ENCODE results near the gene CNTNAP5. TPM values are rescaled to one million over a fixed set of nuclear protein-coding genes. Genes with fewer than 3 reads are reported as not detected.

The CNTNAP5 gene
- total RNA-seq, 4 donors from 2014 or later, result 0.20 to 1.4 (median 0.68) TPM; not detected in 1

GRCh38 chr2:124264551-124265091 lies 239.5 kb downstream of the CNTNAP5 start:
- Histone ChIP-seq H3K27ac (no peak overlapping the region), H3K4me1 (no peaks in the 10 kb centered on the region), H3K36me3 (no peaks in the 10 kb centered on the region), H3K4me3 (no peak overlapping the region), H3K27me3 (no peaks in the 10 kb centered on the region), H3K9me3 (no peaks in the 10 kb centered on the region)
- WGBS, 2 donors (ENCODE audit: low coverage in 1 of 2), result 78% methylated on average over 6 of the region's 6 CpGs; no CpG with 5 or more reads in 1 of the 2 donors
- DNase-seq, result no peak
- intact Hi-C loops (cut with DNase I; ENCODE audit: low total_unique reads) (no loop called here), in situ Hi-C loops (cut with MboI; ENCODE audit: low pct_ligation_motif_present in 1 of 4, low pct_unique_long_range_greater_than_20kb in 1 of 4, low sequenced_read_pairs in 3 of 4) (no loop called here)
- TF ChIP-seq, protein P1, sequence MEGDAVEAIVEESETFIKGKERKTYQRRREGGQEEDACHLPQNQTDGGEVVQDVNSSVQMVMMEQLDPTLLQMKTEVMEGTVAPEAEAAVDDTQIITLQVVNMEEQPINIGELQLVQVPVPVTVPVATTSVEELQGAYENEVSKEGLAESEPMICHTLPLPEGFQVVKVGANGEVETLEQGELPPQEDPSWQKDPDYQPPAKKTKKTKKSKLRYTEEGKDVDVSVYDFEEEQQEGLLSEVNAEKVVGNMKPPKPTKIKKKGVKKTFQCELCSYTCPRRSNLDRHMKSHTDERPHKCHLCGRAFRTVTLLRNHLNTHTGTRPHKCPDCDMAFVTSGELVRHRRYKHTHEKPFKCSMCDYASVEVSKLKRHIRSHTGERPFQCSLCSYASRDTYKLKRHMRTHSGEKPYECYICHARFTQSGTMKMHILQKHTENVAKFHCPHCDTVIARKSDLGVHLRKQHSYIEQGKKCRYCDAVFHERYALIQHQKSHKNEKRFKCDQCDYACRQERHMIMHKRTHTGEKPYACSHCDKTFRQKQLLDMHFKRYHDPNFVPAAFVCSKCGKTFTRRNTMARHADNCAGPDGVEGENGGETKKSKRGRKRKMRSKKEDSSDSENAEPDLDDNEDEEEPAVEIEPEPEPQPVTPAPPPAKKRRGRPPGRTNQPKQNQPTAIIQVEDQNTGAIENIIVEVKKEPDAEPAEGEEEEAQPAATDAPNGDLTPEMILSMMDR (IDR thresholded peaks at IDR 0.05), result no peak
- TF ChIP-seq EP300 (IDR thresholded peaks at IDR 0.05; ENCODE audit: low read depth) (no peak), POLR2AphosphoS5 (IDR thresholded peaks at IDR 0.05) (no peak), POLR2A (IDR thresholded peaks at IDR 0.05) (no peak)

GRCh38 chr2:124267794-124268193 lies 242.7 kb downstream of the CNTNAP5 start:
- no peaks in the 10 kb centered on the region for H3K36me3 ChIP-seq
- no peak overlapping the region for H3K27ac ChIP-seq
- no peak overlapping the region for H3K4me3 ChIP-seq
- in situ Hi-C loops (cut with MboI; ENCODE audit: low pct_ligation_motif_present in 1 of 4, low pct_unique_long_range_greater_than_20kb in 1 of 4, low sequenced_read_pairs in 3 of 4), result no loop called here
- intact Hi-C loops (cut with DNase I; ENCODE audit: low total_unique reads), result no loop called here
- H3K9me3 ChIP-seq, result no peaks in the 10 kb centered on the region
- TF ChIP-seq POLR2A (IDR thresholded peaks at IDR 0.05) (no peak), EP300 (IDR thresholded peaks at IDR 0.05; ENCODE audit: low read depth) (no peak)
- no peak for DNase-seq
- 51 to 84% methylated on average over 2 to 5 of the region's 5 CpGs for WGBS, 2 donors (ENCODE audit: low coverage in 1 of 2)
- H3K27me3 ChIP-seq, result no peaks in the 10 kb centered on the region
- no peaks in the 10 kb centered on the region for H3K4me1 ChIP-seq

DNA sequence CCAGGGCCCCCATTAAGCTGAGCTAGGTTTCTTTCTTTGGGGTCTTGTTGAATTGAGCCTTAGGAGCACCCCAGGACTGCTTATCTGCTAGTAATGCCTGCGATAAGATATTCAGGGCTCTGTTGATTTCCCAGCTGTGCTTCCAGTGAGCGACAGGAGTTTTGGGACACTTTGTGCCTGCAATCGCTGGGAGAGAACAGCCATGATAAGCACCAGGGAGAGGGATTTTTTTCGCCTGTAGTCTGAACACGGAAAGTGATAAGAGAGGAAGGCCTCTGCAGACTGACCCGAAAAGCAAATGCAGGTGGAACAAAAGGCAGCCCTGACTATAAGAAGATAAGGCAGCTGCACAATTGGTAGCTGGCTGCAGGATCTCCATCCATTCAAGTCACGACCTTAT lies 244.3 kb downstream of the CNTNAP5 start:
- H3K4me1 ChIP-seq, result no peaks in the 10 kb centered on the region
- no peaks in the 10 kb centered on the region for H3K27me3 ChIP-seq
- TF ChIP-seq POLR2AphosphoS5 (IDR thresholded peaks at IDR 0.05), result no peak
- no peak for TF ChIP-seq POLR2A (IDR thresholded peaks at IDR 0.05)
- no peak for TF ChIP-seq EP300 (IDR thresholded peaks at IDR 0.05; ENCODE audit: low read depth)
- TF ChIP-seq, protein P1 (IDR thresholded peaks at IDR 0.05), result no peak
- no peaks in the 10 kb centered on the region for H3K36me3 ChIP-seq
- in situ Hi-C loops (cut with MboI; ENCODE audit: low pct_ligation_motif_present in 1 of 4, low pct_unique_long_range_greater_than_20kb in 1 of 4, low sequenced_read_pairs in 3 of 4), result no loop called here
- H3K9me3 ChIP-seq, result no peaks in the 10 kb centered on the region
- intact Hi-C loops (cut with DNase I; ENCODE audit: low total_unique reads), result no loop called here
- WGBS, 2 donors (ENCODE audit: low coverage in 1 of 2), result 63 to 80% methylated on average over 5 to 7 of the region's 7 CpGs
- no peak for DNase-seq
- H3K27ac ChIP-seq, result no peak overlapping the region
- H3K4me3 ChIP-seq, result no peak overlapping the region

DNA sequence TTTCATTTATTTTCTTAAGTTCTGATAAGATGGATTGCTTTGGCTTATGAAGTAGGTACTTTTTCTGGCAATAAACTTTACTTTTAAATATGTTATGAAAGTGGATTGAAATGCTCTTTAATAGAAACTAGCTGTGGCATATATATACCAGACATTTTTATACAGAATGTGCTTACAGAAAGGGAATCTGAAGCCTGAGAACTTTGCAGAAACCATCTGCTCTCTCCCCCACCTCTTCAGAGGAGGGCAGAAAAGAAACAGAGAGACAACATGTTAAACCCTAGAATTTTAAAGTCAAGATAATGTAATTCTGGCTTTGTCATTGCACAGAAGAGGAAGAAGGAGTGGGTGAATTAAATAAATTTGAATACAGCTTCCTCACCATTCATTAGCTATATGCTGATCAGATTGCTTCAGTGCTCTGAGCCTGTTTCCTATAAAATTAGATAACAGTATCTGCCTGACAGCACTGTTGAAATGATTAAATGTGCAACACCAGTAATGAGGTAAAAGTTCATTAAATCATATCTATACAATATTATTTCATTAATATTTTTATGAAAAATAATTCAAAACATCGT lies 247.3 kb downstream of the CNTNAP5 start:
- DNase-seq, result no peak
- intact Hi-C loops (cut with DNase I; ENCODE audit: low total_unique reads) (loop anchor here (5.0 kb wide), 1 partner anchor 435 kb away; no protein-coding TSS in a partner anchor), in situ Hi-C loops (cut with MboI; ENCODE audit: low pct_ligation_motif_present in 1 of 4, low pct_unique_long_range_greater_than_20kb in 1 of 4, low sequenced_read_pairs in 3 of 4) (no loop called here)
- H3K4me1 ChIP-seq, result no peaks in the 10 kb centered on the region
- no peak overlapping the region for H3K27ac ChIP-seq
- TF ChIP-seq POLR2A (IDR thresholded peaks at IDR 0.05), result no peak
- no peak for TF ChIP-seq EP300 (IDR thresholded peaks at IDR 0.05; ENCODE audit: low read depth)
- TF ChIP-seq, protein P1 (IDR thresholded peaks at IDR 0.05), result no peak
- TF ChIP-seq POLR2AphosphoS5 (IDR thresholded peaks at IDR 0.05), result no peak
- no peaks in the 10 kb centered on the region for H3K9me3 ChIP-seq
- 64 to 92% methylated on average over 1 of the region's 1 CpG for WGBS, 2 donors (ENCODE audit: low coverage in 1 of 2)
- H3K27me3 ChIP-seq, result no peaks in the 10 kb centered on the region
- no peak overlapping the region for H3K4me3 ChIP-seq
- no peaks in the 10 kb centered on the region for H3K36me3 ChIP-seq
